SH-SY5Y (cell line): ENCODE data around the gene CLIC4.

Experiments used
- GATA2 ChIP-seq: IDR thresholded peaks from 2 replicates; pipeline ENCODE4 v1.6.1; 2011; ENCODE audit warnings: mild to moderate bottlenecking, low read depth, low read length
- GATA3 ChIP-seq: IDR thresholded peaks from 2 replicates; pipeline ENCODE4 v1.6.1; 2011; ENCODE audit warnings: low read depth, mild to moderate bottlenecking, low read length, moderate library complexity

GRCh38 chr1:24828183-24828886 is 83.1 kb downstream of the CLIC4 start:
- TF ChIP-seq GATA2 (no peak), GATA3 (no peak)
